Suppressor macrophage treated with lipopolysaccharide for 4 hours (primary cell): ENCODE results near the gene KLHL22.
"Not testable (repeated sequence)": the region's sequence is repeated elsewhere in the genome, so short reads cannot be mapped to it uniquely, and the experiment has no call there.

Source experiments
- DNase-seq: peaks from one replicate; pipeline ENCODE4 v3.0.0-alpha.2; 2020

The KLHL22 gene

GRCh38 chr22:20494978-20495860 lies at the start of gene KLHL22:
TSS of gene KLHL22 (minus strand) at chr22:20495795. CDS start at chr22:20489211, 6,584 bp downstream.
- DNase-seq, result peak; percentile 28

GRCh38 chr22:20545318-20545634 lies 49.7 kb upstream of the KLHL22 start:
- not testable (repeated sequence) for DNase-seq

- no peak for DNase-seq
Observed at GRCh38 chr22:20542736-20543135, 47.1 kb upstream of the KLHL22 start.

GRCh38 chr22:20542055-20542454 lies 46.5 kb upstream of the KLHL22 start:
- DNase-seq, result no peak

DNA sequence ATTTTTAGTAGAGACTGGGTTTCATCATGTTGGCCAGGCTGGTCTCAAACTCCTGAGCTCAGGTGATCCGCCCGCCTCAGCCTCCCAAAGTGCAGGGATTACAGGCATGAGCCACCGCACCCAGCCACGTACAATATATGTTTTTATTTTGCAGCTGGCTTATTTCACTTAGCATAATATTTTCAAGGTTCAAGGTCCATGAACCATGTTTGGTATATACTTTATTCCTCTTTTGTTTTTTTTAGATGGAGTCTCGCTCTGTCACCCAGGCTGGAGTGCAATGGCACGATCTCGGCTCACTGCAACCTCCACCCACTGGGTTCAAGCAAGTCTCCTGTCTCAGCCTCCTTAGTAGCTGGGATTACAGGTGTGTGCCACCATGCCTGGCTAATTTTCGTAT lies 43.3 kb upstream of the KLHL22 start:
- DNase-seq, result not testable (repeated sequence)

DNA sequence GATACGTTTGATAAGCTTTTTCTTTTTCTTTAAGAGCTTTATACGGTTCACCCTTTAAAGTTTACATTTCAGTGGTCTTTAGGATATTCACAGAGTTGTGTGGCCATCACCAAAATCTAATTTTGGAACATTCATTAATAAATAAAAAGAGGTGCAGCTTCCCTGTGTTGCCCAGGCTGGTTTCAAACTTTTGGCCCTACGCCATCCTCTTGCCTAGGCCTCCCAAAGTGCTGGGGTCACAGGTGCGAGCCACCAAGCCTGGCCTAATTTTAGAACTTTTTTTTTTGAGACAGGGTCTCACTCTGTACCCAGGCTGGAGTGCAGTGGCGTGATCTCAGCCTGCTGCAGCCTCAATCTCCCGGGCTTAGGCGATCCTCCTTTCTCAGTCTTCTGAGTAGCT lies 42.4 kb upstream of the KLHL22 start:
- DNase-seq, result no peak

GRCh38 chr22:20537325-20537756 lies 41.7 kb upstream of the KLHL22 start:
- DNase-seq, result no peak

DNA sequence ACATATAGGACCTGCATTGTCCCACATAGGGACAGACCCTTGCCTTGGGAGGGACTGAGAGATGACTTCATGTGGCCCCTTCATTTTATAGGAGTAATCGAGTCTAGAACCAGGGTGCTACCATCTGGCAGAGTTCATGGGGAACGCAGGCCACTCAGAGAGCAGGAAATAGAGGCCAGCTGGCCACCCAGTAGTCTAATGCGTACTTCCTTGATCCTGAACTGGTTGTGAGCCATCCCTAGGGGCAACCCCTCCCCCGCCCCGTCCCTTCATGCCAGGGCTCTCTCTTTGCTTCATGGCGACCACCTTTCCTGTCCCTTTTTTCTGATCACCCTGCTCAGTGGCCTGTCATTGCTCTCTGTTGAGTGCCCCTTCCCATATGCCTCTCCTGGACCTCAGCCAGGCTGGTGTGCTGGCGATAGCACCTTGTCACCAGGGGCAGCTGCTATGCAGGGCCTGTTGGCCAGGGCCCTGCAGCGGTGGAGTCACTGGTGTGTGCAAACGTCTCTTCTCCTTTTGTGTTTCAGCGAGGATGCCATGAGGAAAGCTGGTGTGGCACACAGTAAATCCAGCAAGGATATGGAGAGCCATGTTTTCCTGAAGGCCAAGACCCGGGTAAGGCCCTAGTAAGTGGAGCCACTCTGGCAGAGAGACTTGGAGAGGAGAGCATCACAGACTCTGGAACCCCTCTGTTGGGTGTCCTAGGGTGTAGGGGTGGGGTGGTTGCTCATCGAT lies 41.2 kb upstream of the KLHL22 start:
- no peak for DNase-seq

DNA sequence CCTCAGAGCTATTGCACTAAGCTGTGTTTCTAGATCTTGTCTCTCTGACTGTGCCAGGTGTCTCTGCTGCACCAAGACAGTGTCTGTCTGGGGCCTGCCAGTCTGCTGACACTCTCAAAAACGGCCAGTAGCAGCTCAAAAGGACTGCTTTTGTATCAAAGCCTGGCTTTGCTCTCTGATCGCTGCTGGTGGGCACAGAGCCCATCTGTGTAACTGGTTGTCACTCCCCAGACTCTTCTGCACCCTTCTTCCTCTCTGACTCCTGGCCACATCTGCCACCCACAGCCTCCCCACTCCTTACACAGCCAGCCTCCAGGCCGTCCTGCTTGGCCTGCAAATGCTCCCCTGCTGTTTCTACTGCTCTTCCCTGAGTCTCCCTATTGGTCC lies 38.3 kb upstream of the KLHL22 start:
- DNase-seq, result no peak

- no peak for DNase-seq
Observed at GRCh38 chr22:20533095-20533878, 37.7 kb upstream of the KLHL22 start.

DNA sequence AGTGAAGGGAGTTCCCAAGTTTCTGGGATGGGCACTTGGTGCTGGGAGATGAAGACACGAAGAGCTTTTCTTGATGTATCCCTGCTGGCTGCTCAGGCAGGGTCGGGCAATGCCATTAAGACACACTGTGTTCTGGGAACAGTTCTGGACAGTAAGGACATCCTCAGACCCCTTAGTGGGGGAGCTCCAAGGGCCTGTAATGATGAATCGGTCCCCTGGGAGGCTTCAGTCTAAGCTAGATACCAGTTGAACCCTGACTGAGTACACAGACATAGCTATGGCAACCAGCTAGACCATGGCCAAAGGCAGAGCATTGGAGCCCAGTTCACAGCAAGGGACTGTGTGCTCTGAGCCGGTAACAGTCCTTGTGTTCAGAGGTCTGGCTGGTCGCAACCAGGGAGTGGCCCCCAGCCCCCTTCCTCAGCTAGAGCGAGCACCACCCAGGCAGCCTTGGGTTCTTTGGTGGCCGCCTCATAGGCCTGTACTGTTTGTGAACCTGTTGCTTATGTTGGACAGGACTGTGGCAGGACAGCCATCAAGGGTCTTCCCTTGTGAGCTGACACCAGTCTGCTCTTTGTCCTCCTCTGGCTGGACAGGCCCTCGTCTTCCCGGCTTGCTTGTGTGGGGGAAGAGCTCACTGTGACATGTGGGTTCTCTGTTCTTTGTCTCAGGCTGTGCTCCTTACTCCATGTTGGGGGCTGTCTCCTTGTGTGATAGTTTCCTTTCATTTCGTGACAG lies 36.8 kb upstream of the KLHL22 start:
- DNase-seq, result no peak

DNA sequence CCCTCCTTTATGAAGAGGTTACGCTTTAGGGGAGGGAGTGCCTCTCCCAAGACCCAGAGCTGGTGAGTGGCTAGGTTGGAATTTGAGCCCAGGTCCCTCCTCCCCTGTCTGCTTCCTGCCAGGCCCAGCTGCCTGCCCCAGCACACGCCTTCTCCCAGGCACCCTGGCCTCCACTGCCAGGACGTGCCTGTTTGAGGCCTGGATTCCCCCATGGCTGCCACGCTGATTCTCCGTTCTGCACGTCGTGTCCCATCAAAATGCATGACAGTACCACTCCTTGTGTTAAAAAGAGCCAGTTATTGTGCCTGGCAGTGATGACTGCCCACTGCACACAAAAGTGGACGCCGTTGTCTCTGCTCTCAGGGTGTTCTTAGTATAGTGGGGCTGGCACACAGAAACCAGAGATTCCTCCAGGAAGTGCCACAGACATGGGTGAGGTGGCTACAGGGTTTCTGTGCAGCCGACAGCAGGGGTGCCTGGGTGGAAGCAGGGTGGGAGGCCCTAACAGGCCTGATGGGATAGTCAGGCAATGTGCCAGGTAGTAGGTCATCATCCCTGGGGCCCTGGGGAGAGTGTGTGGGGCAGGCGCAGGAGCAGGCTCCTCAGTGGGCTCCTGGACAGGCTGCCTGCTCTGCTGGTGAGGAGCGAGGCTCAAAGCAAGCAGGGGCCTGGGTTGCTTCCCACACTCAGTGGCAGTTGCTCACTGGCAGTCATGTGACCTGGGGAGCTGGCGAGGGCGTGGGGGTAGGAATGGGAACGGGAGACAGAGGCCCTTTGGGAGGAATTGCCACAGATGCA lies 36.0 kb upstream of the KLHL22 start:
- DNase-seq, result peak; percentile 43

- DNase-seq, result no peak
Observed at GRCh38 chr22:20531154-20531403, 35.5 kb upstream of the KLHL22 start.

- DNase-seq, result no peak
Observed at GRCh38 chr22:20530368-20531153, 35.0 kb upstream of the KLHL22 start.

- DNase-seq, result no peak
Observed at GRCh38 chr22:20528405-20528978, 32.9 kb upstream of the KLHL22 start.

DNA sequence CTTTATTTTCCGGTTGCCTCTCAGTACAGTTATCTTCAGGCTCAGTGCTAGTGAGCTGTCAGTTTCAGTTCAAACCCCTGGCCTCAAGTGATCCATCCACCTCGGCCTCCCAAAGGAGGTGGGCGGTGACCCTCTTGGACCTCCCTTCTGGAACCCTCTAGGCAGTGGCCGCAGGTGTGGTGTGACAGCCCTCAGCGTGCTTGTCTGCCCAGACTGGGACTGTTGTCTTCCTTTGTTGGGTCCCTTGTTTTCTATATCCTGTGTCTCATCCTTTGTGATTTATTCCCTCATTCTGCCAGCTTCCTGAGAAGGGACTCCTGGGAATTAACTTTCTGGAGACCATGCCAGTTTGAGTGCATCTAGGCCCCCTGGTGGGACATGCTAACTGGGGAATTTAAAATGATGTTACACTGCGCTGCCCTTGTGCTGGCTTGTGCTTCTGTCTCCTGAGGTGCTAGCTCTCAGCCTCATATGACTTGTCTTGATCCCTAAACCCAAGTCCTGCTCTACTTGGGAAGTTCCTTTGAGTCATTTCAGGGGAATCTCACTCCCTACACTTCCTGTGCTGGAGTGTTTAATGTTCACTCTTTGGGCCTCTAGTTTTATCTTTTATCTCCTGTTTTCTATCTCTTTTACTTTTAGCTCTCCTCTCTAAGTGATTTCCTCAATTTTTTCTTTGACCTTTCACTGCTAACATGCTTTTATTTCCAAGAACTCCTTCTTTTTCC lies 31.2 kb upstream of the KLHL22 start:
- DNase-seq, result peak; percentile 48

DNA sequence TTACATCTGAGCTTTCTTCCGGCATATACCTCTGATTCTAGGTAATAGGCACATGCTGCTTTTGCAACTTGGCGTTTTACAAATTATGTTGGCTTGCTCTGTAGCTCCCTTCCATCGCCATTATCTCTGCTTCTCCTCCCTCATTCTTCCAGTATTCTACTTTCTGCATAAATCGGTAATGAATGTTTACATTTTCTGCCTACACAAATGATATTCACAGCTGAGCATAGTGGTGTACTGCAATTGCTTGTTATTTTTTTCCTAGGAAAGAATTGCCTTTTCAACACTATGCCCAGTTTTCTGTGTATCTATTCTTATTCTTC lies 30.7 kb upstream of the KLHL22 start:
- no peak for DNase-seq

- no peak for DNase-seq
Observed at GRCh38 chr22:20525048-20525447, 29.5 kb upstream of the KLHL22 start.

DNA sequence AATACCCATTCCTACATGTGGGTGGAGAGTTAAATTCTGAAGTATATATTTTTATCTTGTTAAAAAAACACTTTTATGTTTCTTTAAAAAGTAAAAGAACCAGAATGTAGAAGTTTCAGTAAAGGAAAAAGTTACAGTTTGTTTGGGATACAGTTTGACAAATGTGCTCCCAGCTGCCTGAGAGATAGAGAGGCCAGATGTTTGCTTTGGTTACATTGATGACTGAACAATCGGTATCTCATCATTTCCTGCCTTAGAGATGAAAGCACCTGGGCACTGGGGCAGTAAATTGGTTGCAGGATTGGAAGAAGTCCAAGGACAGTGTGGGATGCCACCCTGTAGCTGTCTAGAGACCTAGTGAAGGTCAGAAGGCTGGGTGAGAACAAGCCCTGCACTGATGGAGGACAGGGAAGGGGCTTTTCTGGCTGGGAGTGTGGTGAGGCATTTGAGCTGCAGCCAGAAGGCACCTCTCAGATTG lies 28.4 kb upstream of the KLHL22 start:
- DNase-seq, result no peak
